Epithelial cell of esophagus (primary cell): Measurements from ENCODE around the gene COLGALT1.

Source experiments
- DNase-seq: peaks from one replicate; pipeline ENCODE4 v3.0.0; 2010; ENCODE audit warnings: low read depth
- H3K4me3 ChIP-seq: 2 replicates; pipeline ENCODE4 v1.5.1; 2011; ENCODE audit warnings: mild to moderate bottlenecking, low read length, control low read depth
- TF ChIP-seq, protein P1 (sequence below): IDR thresholded peaks from 2 replicates; pipeline ENCODE4 v1.5.1; 2011; ENCODE audit warnings: low read depth, mild to moderate bottlenecking, low read length, control low read depth, inconsistent platforms; ENCODE audit not compliant: insufficient read depth; ENCODE audit errors: missing control alignments

The COLGALT1 gene

DNA sequence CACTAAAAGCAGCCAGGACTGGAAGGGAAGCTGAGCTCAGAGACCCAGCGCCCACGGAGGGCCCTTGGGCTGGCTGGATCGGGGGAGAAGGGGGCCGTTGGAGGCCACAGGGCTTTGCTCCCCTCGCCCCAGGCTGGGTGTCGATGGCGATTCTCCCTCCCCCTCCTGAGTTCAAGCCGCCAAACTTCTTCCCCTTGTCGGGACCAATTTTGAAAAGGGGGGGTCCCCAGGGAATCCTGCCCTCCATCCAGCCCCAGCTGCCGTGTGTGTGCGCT lies 61.2 kb downstream of the COLGALT1 start:
- TF ChIP-seq, protein P1, sequence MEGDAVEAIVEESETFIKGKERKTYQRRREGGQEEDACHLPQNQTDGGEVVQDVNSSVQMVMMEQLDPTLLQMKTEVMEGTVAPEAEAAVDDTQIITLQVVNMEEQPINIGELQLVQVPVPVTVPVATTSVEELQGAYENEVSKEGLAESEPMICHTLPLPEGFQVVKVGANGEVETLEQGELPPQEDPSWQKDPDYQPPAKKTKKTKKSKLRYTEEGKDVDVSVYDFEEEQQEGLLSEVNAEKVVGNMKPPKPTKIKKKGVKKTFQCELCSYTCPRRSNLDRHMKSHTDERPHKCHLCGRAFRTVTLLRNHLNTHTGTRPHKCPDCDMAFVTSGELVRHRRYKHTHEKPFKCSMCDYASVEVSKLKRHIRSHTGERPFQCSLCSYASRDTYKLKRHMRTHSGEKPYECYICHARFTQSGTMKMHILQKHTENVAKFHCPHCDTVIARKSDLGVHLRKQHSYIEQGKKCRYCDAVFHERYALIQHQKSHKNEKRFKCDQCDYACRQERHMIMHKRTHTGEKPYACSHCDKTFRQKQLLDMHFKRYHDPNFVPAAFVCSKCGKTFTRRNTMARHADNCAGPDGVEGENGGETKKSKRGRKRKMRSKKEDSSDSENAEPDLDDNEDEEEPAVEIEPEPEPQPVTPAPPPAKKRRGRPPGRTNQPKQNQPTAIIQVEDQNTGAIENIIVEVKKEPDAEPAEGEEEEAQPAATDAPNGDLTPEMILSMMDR, result no peak
- no peak for DNase-seq
- H3K4me3 ChIP-seq, result no peak overlapping the region

DNA sequence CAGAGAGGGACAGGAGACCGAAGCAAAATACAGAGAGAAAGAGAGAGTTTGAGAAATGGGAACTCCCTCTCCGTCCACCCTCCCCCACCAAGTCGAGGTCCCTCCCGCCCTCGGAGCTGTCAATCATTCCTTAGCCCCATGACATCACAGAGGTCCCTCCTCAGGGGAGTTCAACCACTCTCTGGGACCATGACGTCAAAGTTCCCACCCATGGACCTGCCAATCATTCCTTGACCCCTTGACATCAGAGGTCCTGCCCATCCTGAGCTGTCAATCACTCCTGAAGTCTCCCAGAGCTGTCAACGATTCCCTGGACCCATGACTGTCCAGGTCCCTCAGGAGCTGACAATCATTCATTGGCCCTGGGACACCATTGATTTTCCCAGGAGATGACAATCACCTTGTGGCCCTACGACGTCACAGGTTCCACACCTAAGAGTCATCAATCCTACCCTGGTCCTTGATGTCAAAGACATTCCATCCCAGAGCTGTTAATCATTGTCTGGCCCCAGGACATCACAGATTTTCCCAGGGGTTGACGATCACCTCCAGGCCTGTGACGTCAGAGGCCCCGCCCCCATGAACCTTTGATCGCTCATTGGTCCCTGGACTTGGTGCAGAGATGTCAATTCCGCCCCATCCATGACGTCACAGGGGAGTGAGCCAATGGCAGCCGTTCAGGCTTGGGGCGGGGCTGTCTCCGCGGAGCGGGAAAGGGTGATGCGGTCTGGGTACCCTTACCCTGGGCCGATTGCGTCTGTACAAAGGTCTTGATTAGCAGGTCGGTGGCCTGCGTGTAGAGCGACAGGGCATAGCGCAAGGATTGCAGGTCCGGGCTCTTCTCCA lies 61.7 kb downstream of the COLGALT1 start:
- DNase-seq, result peak; percentile 63
- no peak overlapping the region for H3K4me3 ChIP-seq
- TF ChIP-seq, protein P1, result no peak

DNA sequence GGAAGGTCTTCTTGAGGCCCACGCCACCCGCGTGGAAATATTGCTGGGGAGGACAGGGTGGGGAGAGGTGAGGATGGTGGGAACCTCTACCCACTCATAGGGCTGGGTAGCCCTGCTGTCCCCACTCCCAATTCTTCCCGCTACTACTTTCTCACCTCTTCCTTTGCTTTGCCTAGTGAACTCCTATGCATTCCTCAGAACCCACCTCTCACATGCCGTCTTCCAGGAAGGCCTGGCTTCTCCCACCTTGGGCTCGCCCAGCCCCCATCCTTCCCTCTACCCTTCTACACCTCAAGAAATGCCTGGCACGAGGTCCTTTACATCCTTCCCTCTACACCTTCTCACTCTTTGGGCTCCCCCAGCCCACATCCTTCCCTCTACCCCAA lies 62.4 kb downstream of the COLGALT1 start:
- H3K4me3 ChIP-seq, result no peak overlapping the region
- no peak for DNase-seq
- TF ChIP-seq, protein P1, result no peak

DNA sequence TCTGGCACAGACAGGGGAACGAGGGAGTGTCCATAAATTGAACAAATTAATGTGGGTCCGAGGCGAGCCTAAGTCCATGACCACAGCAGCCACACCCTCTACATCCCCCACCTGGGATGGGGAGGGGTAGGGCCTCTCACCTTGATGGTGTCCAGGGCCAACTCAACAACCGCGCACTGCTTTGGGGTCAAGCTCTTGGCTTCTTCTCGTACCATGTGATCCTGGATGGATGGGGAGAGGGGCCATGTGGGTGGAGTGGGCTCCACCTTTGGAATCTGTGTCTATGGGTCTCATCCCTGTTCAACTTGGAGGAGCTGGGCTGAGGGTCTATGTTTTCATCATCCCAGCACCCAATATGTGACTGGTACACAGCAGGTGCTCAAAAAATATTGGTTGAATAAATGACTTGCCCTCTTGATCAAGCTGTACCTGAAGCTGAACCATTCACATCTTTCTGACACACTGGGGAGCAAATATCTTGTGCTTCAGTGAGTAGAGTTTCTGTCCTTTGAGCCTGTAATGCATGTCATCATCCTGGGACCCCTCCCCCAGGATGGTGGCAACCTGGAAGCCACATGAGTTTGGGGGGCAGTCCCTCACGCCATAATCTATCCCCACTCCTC lies 62.9 kb downstream of the COLGALT1 start:
- DNase-seq, result no peak
- TF ChIP-seq, protein P1, result no peak
- no peak overlapping the region for H3K4me3 ChIP-seq

DNA sequence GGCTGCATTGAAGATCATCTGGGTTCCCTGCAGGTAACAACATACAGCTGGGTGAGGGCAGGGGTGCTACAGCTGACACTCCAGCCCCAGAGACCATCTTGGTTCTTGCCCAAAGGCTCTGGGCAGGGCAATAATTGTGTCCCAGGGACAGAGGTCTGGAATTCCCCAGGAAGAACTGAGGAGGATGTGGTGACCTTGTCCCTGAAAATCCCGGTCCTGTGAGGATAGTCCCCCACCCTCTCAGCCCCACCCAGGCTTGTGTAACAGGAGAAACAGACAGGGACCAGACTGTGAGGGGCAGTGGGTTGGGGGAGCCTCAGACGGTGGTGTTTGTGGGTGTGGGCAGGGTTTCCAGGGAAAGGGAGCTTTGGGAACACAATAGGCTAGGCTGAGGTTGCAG lies 63.5 kb downstream of the COLGALT1 start:
- no peak overlapping the region for H3K4me3 ChIP-seq
- TF ChIP-seq, protein P1, result no peak
- no peak for DNase-seq

DNA sequence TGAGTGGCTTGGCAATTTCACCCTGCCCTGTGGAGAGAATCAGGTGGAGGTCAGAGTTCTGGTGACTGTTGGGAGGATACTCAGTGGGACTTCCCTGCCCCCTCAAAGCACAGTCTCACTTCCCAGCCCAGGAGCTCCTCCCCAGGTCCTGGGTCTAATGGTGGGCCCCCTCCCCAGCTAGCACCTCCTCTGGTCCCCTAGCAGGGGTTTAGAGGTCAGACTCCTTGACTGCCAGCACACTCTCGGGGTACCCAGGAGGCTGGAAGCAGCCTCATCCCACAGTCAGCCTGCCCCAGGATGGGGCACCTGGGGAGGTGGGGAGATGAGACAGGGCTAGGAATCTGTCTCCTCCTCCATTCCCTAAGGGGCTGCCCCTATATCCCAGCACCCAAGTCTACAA lies 65.2 kb downstream of the COLGALT1 start:
- no peak overlapping the region for H3K4me3 ChIP-seq
- no peak for DNase-seq
- TF ChIP-seq, protein P1, result no peak
